HG03354 (cell line): ENCODE data around the gene GPR149.
"Not testable (repeated sequence)": the region's sequence is repeated elsewhere in the genome, so short reads cannot be mapped to it uniquely, and the experiment has no call there.

Experiments
- ATAC-seq: cut with Tn5 transposase; IDR thresholded peaks from one replicate; pipeline ENCODE4 v1.9.1; 2021; ENCODE audit warnings: mild to moderate bottlenecking; ENCODE audit not compliant: unreplicated experiment, poor library complexity, severe bottlenecking

Gene GPR149

GRCh38 chr3:154430014-154430413 is at the start of gene GPR149:
TSS of gene GPR149 (minus strand) at chr3:154430190. CDS start at chr3:154429615, 575 bp downstream.
- ATAC-seq: no peak

DNA sequence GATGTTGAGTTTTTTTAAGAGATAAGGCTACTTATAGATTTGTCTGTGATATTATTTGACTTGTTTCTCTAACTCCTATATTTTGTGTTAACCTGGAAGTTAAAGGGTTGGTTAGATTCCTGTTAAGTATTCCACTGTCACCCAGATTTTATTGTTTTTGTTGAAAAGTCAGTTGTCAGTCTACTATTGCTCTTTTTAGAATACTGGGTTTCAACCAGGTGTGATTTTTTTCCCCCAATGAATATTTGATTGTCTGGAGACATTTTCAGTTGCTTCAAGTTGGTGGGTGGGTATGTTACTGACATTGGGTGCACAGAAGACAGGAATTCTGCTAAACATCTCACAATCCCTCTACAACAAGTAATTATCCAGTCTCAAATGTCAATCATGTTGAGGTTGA is 43.8 kb upstream of the GPR149 start:
- no peak for ATAC-seq

DNA sequence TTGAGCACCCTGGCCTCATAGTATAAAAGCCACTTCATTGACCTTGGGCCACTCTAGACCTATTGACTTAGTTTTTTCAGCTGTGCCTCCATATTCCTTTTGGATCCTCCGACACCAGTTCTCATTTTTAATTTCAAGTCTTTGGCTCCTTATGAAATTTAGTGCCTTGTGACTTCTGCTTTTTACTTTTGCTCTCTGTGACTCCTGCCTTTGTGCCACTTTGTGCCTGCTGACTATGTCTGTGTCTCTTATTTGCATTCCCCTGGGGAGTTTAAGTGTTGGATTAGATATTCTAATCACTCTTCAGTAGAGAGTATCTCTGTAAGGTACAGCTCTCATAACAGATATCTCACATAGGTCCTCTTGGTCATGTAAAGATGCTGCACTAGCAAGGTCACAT is 39.6 kb upstream of the GPR149 start:
- ATAC-seq: no peak

DNA sequence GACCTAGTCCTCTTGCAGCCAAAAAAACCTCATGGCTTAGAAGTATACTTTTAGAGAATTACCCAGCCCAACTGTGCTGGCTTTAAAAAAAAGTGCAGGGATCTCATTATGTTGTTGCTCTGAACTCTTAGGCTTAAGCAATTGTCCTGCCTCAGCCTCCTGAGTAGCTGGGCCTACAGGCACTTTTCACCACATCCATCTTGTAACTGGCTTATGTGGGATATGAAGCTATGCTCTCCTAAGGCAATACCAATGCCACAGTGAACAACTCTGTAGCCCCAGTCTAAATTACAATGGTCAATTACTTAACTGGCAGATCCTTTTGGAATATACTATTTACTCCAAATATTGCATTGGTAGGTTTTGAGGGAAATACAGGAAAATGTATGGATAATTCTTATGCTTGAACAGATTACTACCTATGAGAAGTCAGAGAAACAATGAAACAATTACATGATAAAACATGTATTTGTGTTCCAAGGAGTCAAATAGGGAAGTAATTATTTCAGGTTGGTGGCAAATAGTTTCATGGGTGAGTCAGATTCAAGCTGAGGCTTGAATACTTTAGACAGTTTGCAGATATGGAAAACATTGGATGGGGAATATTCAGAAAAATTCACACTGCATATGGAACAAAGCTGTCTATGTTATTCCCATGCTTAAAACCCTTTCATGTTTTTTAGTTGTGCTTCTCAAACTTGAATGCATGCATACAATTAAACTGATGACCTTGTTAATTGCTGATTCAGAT is 34.6 kb upstream of the GPR149 start:
- ATAC-seq: no peak

DNA sequence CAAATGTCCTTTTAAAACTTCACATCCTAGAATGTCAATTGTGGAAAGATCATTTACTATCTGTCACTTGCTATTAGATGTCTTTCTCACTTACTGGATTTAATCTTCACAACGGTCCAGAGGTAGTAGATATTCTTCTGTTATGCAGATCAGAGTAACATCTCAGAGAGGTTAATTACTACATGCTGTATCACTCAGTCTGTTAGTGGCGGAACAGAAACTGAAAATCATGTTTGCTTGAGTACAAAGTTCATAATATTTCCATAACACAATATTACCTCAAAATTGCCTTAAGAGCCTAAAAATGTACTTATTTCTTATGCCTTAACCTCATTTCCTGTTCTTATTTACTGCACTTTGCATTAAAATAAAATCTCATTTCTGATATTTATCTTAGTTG is 28.6 kb upstream of the GPR149 start:
- ATAC-seq: no peak

DNA sequence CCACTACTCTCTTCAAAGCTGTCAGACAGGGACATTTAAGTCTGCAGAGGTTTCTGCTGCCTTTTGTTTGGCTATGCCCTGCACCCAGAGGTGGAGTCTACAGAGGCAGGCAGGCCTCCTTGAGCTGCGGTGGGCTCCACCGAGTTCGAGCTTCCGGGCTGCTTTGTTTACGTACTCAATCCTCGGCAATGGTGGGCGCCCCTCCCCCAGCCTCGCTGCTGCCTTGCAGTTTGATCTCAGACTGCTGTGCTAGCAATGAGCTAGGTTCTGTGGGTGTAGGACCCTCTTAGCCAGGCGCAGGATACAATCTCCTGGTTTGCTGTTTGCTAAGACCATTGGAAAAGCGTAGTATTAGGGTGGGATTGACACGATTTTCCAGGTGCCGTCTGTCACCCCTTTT is 9.1 kb upstream of the GPR149 start:
- not testable (repeated sequence) for ATAC-seq

DNA sequence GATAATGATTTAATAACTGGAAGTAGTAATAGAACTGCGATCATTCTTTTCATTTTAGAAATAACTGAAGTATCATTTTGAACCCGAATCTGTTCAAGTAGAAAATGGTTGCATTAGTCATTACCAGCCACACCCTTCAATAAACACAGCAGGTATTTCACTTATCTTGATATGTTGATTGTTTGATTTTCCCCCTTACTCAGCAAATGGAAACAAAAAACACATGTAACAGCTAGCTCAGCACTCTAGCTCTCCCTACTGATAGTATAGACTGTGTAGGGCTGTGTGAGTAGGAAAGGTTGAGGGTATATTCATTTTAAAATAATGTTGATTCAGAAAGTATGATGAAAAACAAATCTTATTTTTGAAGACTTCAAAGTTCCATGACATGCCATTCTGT is 1.1 kb upstream of the GPR149 start:
- ATAC-seq: no peak

GRCh38 chr3:154428286-154429206 is 1.4 kb downstream of the GPR149 start:
- ATAC-seq: no peak

DNA sequence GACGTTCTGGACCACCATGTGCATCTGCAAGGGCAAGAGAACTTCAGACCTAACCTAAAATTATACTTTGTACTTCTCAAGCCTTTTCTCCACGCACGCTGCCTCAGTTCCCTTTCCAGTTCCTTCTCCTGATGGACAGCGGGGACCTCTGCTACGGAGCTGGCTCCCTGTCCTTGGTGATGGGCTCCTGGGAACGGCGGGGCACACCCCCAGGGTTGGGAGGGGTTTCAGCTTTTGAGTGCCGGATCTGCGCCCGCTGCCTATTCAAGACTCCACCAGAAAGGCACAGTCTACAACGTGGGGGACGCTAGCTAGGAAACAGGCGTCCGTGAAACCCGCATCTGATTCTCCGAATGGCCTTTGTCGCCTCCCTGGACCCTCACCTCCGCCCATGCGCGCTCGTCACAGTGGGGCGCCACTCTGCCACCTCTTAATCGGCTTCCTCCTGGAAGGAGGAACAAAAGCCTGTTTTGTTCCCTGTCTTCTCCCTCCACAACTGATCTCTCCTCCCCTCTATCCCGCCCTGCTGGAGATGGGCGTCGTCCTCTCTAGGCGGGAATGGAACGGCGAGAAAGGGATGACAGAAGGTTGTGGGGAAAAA is 2.2 kb downstream of the GPR149 start:
- ATAC-seq: no peak

DNA sequence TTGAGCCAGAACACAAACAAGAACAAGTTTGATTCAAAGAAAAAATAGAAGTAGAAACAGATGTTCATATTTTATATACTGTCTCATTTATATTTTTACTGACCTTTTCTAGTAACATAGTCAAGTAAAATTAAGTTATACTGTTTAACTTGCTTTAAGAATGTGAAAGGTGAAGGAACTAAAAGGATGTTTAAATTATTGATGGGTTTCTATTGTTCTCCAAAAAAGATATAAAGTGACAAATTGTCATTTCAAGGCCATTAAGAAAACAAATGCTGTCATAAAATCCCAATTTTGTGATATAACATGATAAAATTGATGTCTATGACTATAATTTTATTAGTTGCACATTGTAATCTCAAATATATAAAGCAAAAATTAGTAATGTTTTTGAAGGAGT is 7.3 kb downstream of the GPR149 start:
- no peak for ATAC-seq

DNA sequence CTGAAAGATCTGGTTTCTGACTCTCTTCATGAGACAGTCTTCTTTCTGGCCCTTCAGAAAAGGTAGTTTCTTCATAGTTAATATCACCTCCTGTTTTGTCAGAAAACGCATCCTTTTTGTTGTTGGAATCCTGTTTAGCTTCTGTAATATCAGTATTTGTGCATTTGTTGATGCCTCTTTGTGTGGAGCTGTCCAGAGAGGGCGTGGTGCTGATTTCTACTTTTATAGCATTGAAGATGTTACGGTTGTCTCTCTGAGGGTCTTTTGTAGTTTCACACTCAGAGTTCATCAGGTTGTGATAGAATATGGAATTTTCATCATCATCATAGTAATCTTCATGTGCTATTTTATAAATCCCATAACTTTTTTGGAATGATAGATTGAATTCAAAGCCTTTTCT is 8.9 kb downstream of the GPR149 start:
- ATAC-seq: no peak

DNA sequence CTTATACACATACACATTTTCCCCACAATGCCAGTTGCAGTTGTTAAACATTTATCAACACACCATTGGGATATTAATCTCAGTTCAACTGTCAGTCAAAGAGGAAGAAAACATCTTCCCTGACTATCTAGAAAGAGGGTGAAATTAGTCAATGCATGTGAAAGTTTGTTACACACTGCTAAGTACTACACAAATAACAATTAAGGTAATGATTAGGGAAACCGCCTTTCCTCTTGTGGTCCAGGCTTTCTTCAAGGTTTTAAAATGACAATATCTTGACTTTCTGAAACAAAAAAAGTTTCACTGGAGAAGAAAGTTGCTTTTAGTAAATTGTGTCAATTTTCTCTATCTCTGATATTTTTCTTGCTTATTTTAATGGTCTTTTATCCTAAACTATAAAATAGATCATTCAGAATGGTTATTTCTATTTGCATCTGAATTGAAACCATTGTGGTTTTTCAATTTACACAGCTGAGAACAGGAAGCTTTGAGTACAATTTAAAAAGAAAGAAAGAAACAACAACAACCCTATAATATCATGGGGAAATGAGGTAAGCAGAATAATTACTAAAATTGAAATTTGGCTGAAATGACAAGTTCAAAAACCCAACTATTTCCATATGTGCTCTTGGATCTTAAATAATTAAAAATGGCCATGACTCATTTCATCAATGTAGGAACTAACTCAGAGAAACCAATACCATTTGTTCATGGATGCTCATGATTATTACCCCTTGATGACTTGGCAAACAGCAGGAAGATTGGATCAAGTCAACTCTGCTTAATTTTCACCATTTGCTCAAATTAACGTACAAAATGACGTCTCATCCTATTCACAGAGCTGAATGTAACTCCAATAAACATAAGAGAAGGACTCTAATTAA is 31.7 kb downstream of the GPR149 start:
- peak; percentile 97 for ATAC-seq

GRCh38 chr3:154389861-154390260 is 40.1 kb downstream of the GPR149 start:
- ATAC-seq: no peak

DNA sequence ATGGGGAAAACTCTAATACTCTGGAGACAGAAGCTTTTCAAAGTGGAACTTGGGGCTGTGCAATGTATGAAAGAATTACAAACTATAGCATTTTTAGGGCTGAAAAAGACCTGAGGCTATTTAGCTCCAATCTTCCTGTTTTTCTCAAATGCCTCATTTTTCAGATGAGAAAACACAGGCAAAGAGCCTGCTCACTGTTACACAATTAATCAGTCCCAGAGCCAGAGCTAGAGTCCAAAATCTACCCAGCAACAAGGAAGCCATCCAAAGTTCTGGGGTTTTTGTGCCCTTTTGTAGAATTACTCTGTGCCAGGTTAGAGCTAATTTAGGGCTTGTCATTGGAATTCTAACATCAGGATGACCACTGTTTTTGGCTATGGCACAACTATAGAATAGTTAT is 45.5 kb downstream of the GPR149 start:
- no peak for ATAC-seq

DNA sequence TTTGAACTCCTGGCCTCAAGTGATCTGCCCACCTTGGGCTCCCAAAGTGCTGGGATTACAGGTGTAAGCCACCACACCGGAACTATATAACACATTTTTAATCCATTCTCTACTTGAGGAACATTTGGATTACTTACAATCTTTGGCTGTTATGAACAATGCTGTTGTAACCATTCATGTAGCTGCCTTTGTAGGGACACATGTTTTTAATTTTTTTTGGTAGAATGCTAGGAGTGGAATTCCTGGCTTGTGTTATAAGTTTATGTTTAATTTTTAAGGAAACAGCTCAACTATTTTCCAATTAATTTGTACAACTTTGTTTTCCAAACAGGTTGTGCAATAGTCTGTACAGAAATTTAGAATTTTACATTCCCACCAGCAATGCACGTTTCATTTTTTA is 51.7 kb downstream of the GPR149 start:
- ATAC-seq: no peak

DNA sequence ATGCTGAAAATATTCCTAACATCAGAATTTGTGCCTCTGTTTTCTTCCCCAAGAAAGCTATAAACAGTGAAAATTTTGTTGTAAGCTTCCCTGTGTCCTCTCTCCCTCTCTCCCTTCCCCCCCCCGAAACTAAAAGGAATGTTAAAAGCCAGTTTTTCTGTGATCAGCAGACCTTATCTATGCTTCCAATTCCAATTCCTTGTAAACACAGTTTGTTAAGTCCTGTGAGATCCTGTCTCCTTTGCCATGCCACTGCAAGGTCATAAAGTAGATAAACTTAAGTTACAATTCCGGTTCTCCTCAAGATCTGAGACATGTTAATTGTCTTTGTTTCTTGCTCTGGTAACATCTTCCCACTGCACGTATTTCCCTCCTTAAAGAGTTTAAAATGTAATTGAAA is 62.8 kb downstream of the GPR149 start:
- no peak for ATAC-seq

DNA sequence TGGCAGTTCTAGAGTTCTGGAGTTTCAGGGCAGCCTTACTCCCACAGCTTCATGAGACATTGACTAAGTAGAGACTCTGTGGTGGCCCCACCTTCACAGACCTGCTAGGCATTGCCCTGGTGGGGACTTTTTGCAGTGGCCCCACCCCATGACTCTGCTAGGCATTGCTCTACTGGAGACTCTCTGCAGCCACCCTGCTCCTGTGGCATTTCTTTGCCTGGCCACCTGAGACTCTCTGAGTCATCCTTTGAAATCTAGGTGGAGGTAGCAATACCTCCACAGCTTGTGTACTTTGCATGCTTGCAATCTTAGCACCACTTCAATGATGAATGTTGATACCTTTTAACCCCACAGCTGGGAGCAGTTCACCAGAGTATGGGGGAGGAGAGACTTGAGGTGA is 65.1 kb downstream of the GPR149 start:
- ATAC-seq: no peak

DNA sequence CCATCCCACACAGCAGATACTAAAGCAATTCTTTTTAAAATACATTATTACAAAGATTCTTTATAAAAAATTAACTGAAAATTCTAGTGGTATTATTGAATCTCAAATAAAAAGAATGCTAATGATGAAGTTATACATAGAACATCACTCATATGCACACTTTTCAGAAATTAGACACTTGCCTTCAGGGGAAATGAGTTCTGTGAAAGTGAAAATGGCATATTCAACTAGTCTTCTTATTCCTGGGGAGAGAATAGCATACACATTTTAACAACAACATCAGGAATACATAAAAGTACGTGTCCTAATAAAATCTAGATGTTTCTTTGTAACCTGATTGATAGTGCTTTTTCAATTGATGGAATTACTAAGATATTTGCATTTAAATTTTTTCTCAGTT is 68.9 kb downstream of the GPR149 start:
- no peak for ATAC-seq

DNA sequence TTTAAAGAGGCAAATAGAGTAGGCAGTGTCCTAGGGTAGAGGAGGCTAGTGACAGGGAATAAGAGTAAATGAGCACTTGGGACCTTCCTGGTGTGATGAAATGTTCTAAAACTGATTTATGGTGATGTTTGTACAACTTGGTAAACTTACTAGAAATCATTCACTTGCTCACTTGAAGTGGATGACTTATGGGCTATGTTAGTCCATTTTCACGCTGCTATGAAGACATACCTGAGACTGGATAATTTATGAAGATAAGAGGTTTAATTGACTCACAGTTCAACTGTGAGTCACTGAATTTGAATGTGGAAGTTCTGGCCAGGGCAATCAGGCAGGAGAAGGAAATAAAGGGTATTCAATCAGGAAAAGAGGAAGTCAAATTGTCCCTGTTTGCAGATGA is 74.0 kb downstream of the GPR149 start:
- ATAC-seq: no peak

DNA sequence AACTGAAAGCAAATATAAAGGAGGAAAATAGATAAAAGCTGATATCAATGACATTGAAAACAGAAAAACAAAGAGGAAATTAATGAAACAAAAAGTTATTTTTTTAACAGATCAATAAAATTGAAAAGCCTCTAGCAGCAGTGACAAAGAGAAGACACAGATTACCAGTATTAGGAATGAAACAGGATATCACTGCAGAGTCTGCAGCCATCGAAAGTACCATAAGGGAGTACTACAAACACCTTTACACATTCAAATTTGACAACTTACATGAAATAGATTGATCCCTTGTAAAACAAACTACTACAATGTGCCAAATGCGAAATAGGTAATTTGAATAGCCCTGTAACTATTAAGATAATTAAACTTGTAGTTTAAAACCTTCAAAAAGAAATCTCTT is 80.8 kb downstream of the GPR149 start:
- no peak for ATAC-seq
